Heart right ventricle (tissue), 16 donors: ENCODE results near the gene VTCN1. TPM values are rescaled to one million over a fixed set of nuclear protein-coding genes. Genes with fewer than 3 reads are reported as not detected.

Experiments used
- ATAC-seq, 8 donors: fragments of 200-7000 bp; cut with Tn5 transposase; one replicate each; pipeline ENCODE4 v1.9.1; 2020; ENCODE audit warnings: mild to moderate bottlenecking in 8 of 8, moderate library complexity in 8 of 8, moderate number of reproducible peaks in 1 of 8
- DNase-seq, 2 donors: peaks; one replicate each; pipeline ENCODE4 v3.0.0-alpha.2; 2020
- H3K27ac ChIP-seq, 10 donors: fragments of 200-600 bp; sonication (generic) in 2 of 10; one replicate each; pipeline versions ENCODE4 v1.5.0 to v1.8.0; 2020 to 2022; ENCODE audit warnings: mild to moderate bottlenecking in 3 of 10
- H3K27me3 ChIP-seq, 7 donors: fragments of 200-600 bp; one replicate each; pipeline ENCODE4 v1.8.0; 2021 to 2022; ENCODE audit warnings: mild to moderate bottlenecking in 2 of 7
- H3K36me3 ChIP-seq, 9 donors: fragments of 200-600 bp; sonication (generic) in 1 of 9; one replicate each; pipeline versions ENCODE4 v1.5.0 to v1.8.0; 2020 to 2022; ENCODE audit warnings: mild to moderate bottlenecking in 2 of 9
- H3K4me1 ChIP-seq, 9 donors: fragments of 200-600 bp; sonication (generic) in 1 of 9; one replicate each; pipeline versions ENCODE4 v1.5.0 to v1.8.0; 2020 to 2022; ENCODE audit warnings: mild to moderate bottlenecking in 4 of 9
- H3K4me3 ChIP-seq, 10 donors: fragments of 200-600 bp; sonication (generic) in 2 of 10; one replicate each; pipeline versions ENCODE4 v1.5.0 to v1.8.0; 2020 to 2022; ENCODE audit warnings: mild to moderate bottlenecking in 7 of 10, moderate library complexity in 2 of 10
- H3K9me3 ChIP-seq, 11 donors: fragments of 200-600 bp in 10 of 11; sonication (generic) in 2 of 11; one replicate each; pipeline versions ENCODE4 v1.5.0 to v1.8.0; 2013 to 2022; ENCODE audit warnings: mild to moderate bottlenecking in 2 of 11, control low read depth in 1 of 11, moderate library complexity in 1 of 11
- CTCF ChIP-seq, 9 donors: fragments of 200-600 bp; sonication (generic) in 2 of 9; IDR thresholded peaks; one replicate each; pipeline versions ENCODE4 v1.5.0 to v1.8.0; 2021 to 2022; ENCODE audit warnings: antibody characterized with exemption in 9 of 9, mild to moderate bottlenecking in 5 of 9, moderate library complexity in 1 of 9
- WGBS, 2 donors: extraction: QIAGEN DNeasy Blood & Tissue Kit; methylation state at CpG; one replicate each; pipeline ENCODE4 v1.1.7; 2013; ENCODE audit warnings: inconsistent platforms in 1 of 2; 5-methylcytosine and 5-hydroxymethylcytosine counted together
- intact Hi-C, 10 donors: fragments of 100-400 bp; cut with DNase I; formaldehyde crosslinking; loops; one replicate each; pipeline versions ENCODE4 v1.11.1 to v1.14.2; 2022
- polyA plus RNA-seq, 2 donors: library from polyadenylated mRNA; stranded (reverse); fragments of 200-250 nt; gene quantifications; one replicate each; pipeline ENCODE4 v1.2.3, GENCODE V29; 2013
- total RNA-seq, 10 donors: library from RNA; stranded (reverse); fragmentation: NEBNext Ultra II Directional in 3 of 10; extraction: Animal tissue kit (Norgen Biotek cat#: 25700) in 3 of 10; gene quantifications; one replicate each; pipeline versions ENCODE4 v1.2.1 to v1.2.4, GENCODE V29; 2021 to 2023
- donor health status: Arrhythmogenic right ventricular cardiomyopathy.
- donor health status: ischemic (EF 13 %, LVEDD 7.1; RV severe dilation, severe dysfunction).
- donor health status: healthy with polysubstance abuse.
- donor health status: DM: no; HTN: yes; CAD: no.
- donor health status: DM: no; HTN: no; CAD: no.
- donor health status: ischemic (EF 25% LVEDD 6.9; RV normal size, moderate dysfunction).
- donor health status: ischemic (EF 25% LVEDD 5.7; RV mildly dilated, moderate dysfunction).
- donor health status: healthy.
- donor health status: DM: yes; HTN: yes; CAD: no.
- donor health status: Ischemic cardiomyopathy.
- donor health status: ischemic (EF 35%, LVEDD 5.7; RV mildly dilated, moderate dysfunction).
- donor health status: nonischemic (EF 11% LVEDD 7.7; RV severe dilation, severe dysfunction).
- donor health status: DM: yes; HTN: yes; CAD: no.
- donor health status: PGD.
- donor health status: ischemic (EF 29% LVEDD 5.4; RV normal size, mild dysfunction).
- donor health status: nonischemic (EF 23%, LVEDD 6.1; RV moderate dilation, normal function).

Gene VTCN1
- total and polyA plus RNA-seq, 12 donors: 0.17 TPM; not detected in 11

- Histone ChIP-seq H3K36me3 (no peaks in the 10 kb centered on the region), H3K9me3 (no peaks in the 10 kb centered on the region), H3K27ac (no peak overlapping the region), H3K4me3 (no peak overlapping the region), H3K27me3 (no peaks in the 10 kb centered on the region), H3K4me1 (no peaks in the 10 kb centered on the region)
- ATAC-seq: no peak
- TF ChIP-seq CTCF (IDR thresholded peaks at IDR 0.05): no peak
- intact Hi-C loops: no loop called here
- WGBS, 2 donors: 76 to 77% methylated on average over 5 of the region's 5 CpGs
- no peak for DNase-seq
Measured at GRCh38 chr1:117180147-117180967, 30.4 kb downstream of the VTCN1 start.

DNA sequence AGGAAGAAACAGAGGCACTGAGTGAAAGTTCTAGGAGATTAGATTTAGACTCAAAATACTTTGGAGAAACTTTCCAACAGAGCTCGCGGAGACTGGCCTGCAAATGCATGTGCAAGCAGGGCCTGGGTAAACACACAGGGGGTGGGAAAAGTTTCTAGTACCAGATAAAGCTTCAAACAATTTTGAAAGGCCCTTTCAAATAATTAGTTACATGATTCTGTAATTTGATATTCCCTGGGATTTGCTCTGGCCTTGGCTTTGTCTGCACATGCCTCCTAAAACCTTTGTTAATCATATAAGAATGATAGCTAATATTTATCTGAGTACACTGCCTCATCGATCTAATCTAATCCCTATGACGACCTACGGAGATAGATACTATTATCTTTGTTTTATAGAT, 31.3 kb downstream of the VTCN1 start:
- no peaks in the 10 kb centered on the region for H3K9me3 ChIP-seq
- no peak for TF ChIP-seq CTCF (IDR thresholded peaks at IDR 0.05)
- H3K27me3 ChIP-seq: no peaks in the 10 kb centered on the region
- no peak for DNase-seq
- no peaks in the 10 kb centered on the region for H3K36me3 ChIP-seq
- no peaks in the 10 kb centered on the region for H3K4me1 ChIP-seq
- 55 to 57% methylated on average over 5 of the region's 5 CpGs for WGBS, 2 donors
- H3K27ac ChIP-seq: no peak overlapping the region
- H3K4me3 ChIP-seq: no peak overlapping the region
- no peak for ATAC-seq
- intact Hi-C loops: no loop called here

- Histone ChIP-seq H3K4me3 (no peak overlapping the region), H3K4me1 (peaks cover 0 to 4% (median 0%) of the 10 kb centered on the region in 9 donors), H3K27me3 (no peaks in the 10 kb centered on the region), H3K27ac (no peak overlapping the region), H3K9me3 (no peaks in the 10 kb centered on the region), H3K36me3 (no peaks in the 10 kb centered on the region)
- TF ChIP-seq CTCF (IDR thresholded peaks at IDR 0.05): no peak
- DNase-seq (no peak), ATAC-seq (no peak)
- WGBS, 2 donors: 78 to 87% methylated on average over 5 of the region's 5 CpGs
- intact Hi-C loops: no loop called here
Measured at GRCh38 chr1:117178756-117179155, 32.0 kb downstream of the VTCN1 start.

GRCh38 chr1:117177376-117177775, 33.4 kb downstream of the VTCN1 start:
- 38 to 51% methylated on average over 1 of the region's 1 CpG for WGBS, 2 donors
- Histone ChIP-seq H3K4me3 (no peak overlapping the region), H3K4me1 (peaks cover 0 to 9% (median 0%) of the 10 kb centered on the region in 9 donors), H3K27me3 (no peaks in the 10 kb centered on the region), H3K27ac (no peak overlapping the region), H3K36me3 (no peaks in the 10 kb centered on the region), H3K9me3 (no peaks in the 10 kb centered on the region)
- no peak for ATAC-seq
- TF ChIP-seq CTCF (IDR thresholded peaks at IDR 0.05): no peak
- DNase-seq: no peak
- intact Hi-C loops: no loop called here
